A549 (cell line): ENCODE measurements around the gene CSMD2.

Experiments used
- BCL3 ChIP-seq: fragments of >200 bp; sonication (Bioruptor Twin); formaldehyde crosslinking; IDR thresholded peaks from 3 replicates; pipeline ENCODE4 v1.6.1; 2016
- EP300 ChIP-seq, 2 experiments: fragments of >200 bp; sonication (Bioruptor Twin); formaldehyde crosslinking; IDR thresholded peaks; 2 replicates in 1 of 2; 3 replicates in 1 of 2; pipeline ENCODE4 v1.6.1; 2016 to 2017
- ESRRA ChIP-seq: fragments of 150-350 bp; IDR thresholded peaks from 2 replicates; pipeline ENCODE4 v1.6.1; 2014; ENCODE audit warnings: mild to moderate bottlenecking, low read length, borderline replicate concordance
- FOSL2 ChIP-seq, 2 experiments: fragments of 450-650 bp in 1 of 2; fragments of >200 bp in 1 of 2; sonication (Bioruptor Twin) in 1 of 2; formaldehyde crosslinking; IDR thresholded peaks; 2 replicates each; pipeline versions ENCODE4 v1.5.0 to v1.6.1; 2016 to 2020; ENCODE audit warnings: mild to moderate bottlenecking in 1 of 2, moderate library complexity in 1 of 2
- HDAC2 ChIP-seq: fragments of 200-600 bp; sonication (generic); IDR thresholded peaks from 2 replicates; pipeline ENCODE4 v1.6.1; 2016
- MAX ChIP-seq: IDR thresholded peaks from 2 replicates; pipeline ENCODE4 v1.6.1; 2012
- PBX3 ChIP-seq: IDR thresholded peaks from 2 replicates; pipeline ENCODE4 v1.6.1; 2012
- RCOR1 ChIP-seq: fragments of 150-350 bp; IDR thresholded peaks from 2 replicates; pipeline ENCODE4 v1.6.1; 2014; ENCODE audit warnings: antibody characterized with exemption, low read length, low read depth
- REST ChIP-seq: fragments of 200-600 bp; sonication (generic); IDR thresholded peaks from 2 replicates; pipeline ENCODE4 v1.6.1; 2016; ENCODE audit warnings: antibody characterized with exemption, mild to moderate bottlenecking, moderate library complexity
- RFX5 ChIP-seq: fragments of 450-650 bp; IDR thresholded peaks from 2 replicates; pipeline ENCODE4 v1.7.1; 2014; ENCODE audit warnings: antibody characterized with exemption, mild to moderate bottlenecking, moderate library complexity
- SMC3 ChIP-seq: fragments of >200 bp; sonication (Bioruptor Twin); formaldehyde crosslinking; IDR thresholded peaks from 3 replicates; pipeline ENCODE4 v1.6.1; 2018; ENCODE audit warnings: inconsistent platforms
- USF2 ChIP-seq: fragments of 450-650 bp; IDR thresholded peaks from 2 replicates; pipeline ENCODE4 v1.6.1; 2014; ENCODE audit warnings: antibody characterized with exemption
- TF ChIP-seq, protein P1 (sequence below): fragments of >200 bp; sonication (Bioruptor Twin); formaldehyde crosslinking; IDR thresholded peaks from 3 replicates; pipeline ENCODE4 v1.5.1; 2016

- TF ChIP-seq, protein P1, sequence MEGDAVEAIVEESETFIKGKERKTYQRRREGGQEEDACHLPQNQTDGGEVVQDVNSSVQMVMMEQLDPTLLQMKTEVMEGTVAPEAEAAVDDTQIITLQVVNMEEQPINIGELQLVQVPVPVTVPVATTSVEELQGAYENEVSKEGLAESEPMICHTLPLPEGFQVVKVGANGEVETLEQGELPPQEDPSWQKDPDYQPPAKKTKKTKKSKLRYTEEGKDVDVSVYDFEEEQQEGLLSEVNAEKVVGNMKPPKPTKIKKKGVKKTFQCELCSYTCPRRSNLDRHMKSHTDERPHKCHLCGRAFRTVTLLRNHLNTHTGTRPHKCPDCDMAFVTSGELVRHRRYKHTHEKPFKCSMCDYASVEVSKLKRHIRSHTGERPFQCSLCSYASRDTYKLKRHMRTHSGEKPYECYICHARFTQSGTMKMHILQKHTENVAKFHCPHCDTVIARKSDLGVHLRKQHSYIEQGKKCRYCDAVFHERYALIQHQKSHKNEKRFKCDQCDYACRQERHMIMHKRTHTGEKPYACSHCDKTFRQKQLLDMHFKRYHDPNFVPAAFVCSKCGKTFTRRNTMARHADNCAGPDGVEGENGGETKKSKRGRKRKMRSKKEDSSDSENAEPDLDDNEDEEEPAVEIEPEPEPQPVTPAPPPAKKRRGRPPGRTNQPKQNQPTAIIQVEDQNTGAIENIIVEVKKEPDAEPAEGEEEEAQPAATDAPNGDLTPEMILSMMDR: no peak
- TF ChIP-seq ESRRA (no peak), PBX3 (no peak), EP300 (IDR thresholded peaks at IDR 0.05) (no peak), BCL3 (no peak), USF2 (no peak), FOSL2 (IDR thresholded peaks at IDR 0.05) (no peak), FOSL2 (CRISPR knock-in tag; IDR thresholded peaks at IDR 0.05) (no peak), SMC3 (no peak), RCOR1 (no peak), REST (no peak), RFX5 (no peak), MAX (no peak), HDAC2 (no peak)
Measured at GRCh38 chr1:33932871-33933270, 232.2 kb downstream of the CSMD2 start.
